GM15510 (cell line): Measurements from ENCODE around the gene TNFRSF14.

Experiments used
- POLR2A ChIP-seq: IDR thresholded peaks from 3 replicates; pipeline ENCODE4 v1.6.1; 2011; ENCODE audit warnings: borderline replicate concordance; ENCODE audit not compliant: insufficient read length; ENCODE audit errors: extremely low read depth

TNFRSF14 gene

DNA sequence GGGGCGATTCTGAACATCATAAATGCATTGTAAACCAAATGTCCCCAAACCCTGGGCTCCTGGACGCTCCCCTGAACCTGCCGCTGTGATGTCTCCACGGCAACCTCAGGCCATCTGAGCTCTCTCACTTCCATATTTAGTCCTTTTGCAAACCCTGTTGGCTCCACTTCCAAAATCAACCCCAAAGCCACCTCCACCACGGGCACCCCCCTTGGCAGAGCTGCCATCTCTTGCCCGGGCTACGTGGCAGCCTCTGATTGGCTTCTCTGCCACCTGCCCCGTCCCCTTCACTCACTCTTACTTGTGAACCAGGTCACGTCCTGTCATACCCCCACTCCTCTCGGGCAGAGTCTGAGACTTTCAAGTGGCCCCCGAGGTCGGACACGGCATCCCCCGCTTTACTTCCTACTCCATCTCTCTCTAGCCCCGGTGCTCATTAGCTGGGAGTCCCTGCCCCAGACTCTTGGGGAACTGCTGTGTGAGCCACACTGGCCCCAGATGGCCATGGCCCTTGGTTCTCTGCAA, 46.2 kb downstream of the TNFRSF14 start:
- no peak for TF ChIP-seq POLR2A

- TF ChIP-seq POLR2A = no peak
Measured at GRCh38 chr1:2602866-2603520, 46.8 kb downstream of the TNFRSF14 start.

DNA sequence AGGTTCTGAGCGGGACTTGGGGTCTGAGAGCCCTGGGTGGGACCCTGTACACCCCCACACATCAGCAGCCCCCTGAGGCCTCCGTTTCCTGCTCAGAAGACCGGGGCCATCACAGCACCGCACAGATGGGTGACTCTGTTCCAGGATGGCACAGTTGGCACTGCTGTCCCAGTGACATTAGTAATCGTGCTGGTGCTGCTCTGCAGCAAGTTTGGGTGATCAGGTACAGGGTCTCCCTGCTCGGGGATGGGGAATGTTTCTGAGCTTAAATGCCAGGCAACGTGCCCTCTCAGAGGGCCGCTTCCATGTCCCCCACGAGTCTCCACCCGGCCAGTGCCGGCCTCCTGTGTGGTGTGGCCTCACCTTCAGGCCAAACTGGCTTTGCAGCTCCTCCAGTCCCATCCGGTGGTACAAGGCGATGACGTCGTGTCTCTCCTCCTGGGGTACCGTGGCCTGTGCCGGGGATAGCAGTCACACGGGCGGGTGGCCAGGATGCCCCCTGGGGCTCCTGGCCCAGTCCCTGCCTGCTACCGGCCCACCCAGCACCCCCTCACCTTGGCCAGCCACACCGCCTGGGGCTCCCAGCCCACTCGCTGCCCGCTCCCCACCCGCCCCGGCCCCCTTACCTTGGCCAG, 47.5 kb downstream of the TNFRSF14 start:
- TF ChIP-seq POLR2A = no peak

- no peak for TF ChIP-seq POLR2A
Measured at GRCh38 chr1:2604156-2604843, 48.1 kb downstream of the TNFRSF14 start.

DNA sequence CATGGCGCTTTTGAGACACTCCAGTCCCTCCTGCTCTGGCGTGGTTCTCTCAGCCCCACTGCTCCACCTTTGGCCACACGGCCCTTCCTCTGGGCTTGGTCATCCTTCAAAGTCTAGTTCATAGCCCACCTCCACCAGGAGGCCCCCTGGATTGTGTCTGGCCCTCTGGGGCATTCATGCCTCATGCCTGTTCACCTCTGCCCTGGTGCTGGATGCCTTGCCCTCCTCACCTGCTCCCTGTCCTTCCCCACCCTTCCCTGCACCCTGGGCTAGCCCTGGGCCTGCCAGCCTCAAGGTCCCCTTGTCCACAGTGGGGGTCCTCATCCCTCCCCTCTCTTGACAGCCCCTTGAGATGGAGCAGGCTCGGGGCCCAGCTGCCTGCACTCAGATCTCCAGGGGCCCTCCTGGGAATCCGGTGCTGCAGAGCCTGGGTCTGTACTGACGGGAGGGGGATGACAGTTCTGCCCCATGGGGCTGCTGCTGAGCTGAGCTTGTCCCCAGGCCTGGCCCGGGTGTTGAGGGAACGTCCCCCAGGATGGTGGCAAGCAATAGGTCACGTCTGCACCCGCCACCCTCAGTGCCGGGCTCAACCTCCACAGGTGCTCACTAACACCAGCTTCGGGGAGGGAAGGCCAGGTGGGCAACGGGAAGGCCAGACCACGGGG, 48.8 kb downstream of the TNFRSF14 start:
- TF ChIP-seq POLR2A = no peak

- no peak for TF ChIP-seq POLR2A
Measured at GRCh38 chr1:2605509-2606395, 49.6 kb downstream of the TNFRSF14 start.

- TF ChIP-seq POLR2A = no peak
Measured at GRCh38 chr1:2606396-2606880, 50.3 kb downstream of the TNFRSF14 start.

- TF ChIP-seq POLR2A = no peak
Measured at GRCh38 chr1:2606881-2607621, 50.9 kb downstream of the TNFRSF14 start.

DNA sequence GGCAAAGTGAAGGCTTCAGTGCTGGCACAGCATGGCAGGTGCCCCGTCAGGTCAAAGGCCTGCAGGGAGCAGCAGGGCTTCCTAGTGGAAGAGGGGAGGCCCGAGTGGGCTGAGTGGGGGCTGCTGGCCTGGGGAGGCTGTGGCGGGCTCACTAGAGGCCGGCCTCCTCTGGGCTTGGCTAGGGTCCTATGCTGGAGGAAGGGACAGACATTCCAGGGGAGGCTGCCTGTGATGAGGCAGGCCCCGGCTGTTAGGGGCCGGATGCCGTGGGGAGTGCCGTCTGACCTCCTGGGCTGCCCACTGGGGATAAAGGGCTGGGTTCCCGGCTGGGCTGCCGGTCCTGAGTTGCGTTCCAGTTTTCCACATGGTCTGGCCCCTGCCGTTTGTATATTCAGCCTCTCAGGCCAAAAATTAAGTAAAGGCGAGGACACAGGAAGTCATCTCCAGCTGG, 51.5 kb downstream of the TNFRSF14 start:
- TF ChIP-seq POLR2A = no peak

- no peak for TF ChIP-seq POLR2A
Measured at GRCh38 chr1:2609319-2610035, 53.3 kb downstream of the TNFRSF14 start.

GRCh38 chr1:2610036-2610959, 54.1 kb downstream of the TNFRSF14 start:
- no peak for TF ChIP-seq POLR2A

GRCh38 chr1:2611031-2611501, 54.9 kb downstream of the TNFRSF14 start:
- no peak for TF ChIP-seq POLR2A
